ENCODE measurements around the gene ARL15.
"Not testable (repeated sequence)": the region's sequence is repeated elsewhere in the genome, so short reads cannot be mapped to it uniquely, and the experiment has no call there.

Gene ARL15

GRCh38 chr5:54310433-54311175 lies at the start of gene ARL15:
Gene ARL15, minus strand, starts transcription at chr5:54310573.
- peak; percentile 97 for DNase-seq

- DNase-seq = no peak
Observed at GRCh38 chr5:54360089-54360488, 49.7 kb upstream of the ARL15 start.

- DNase-seq = no peak
Observed at GRCh38 chr5:54357408-54358058, 47.2 kb upstream of the ARL15 start.

- not testable (repeated sequence) for DNase-seq
Observed at GRCh38 chr5:54353933-54354564, 43.7 kb upstream of the ARL15 start.

- not testable (repeated sequence) for DNase-seq
Observed at GRCh38 chr5:54352580-54352979, 42.2 kb upstream of the ARL15 start.

GRCh38 chr5:54347221-54347865 lies 37.0 kb upstream of the ARL15 start:
- DNase-seq = no peak

GRCh38 chr5:54344653-54345052 lies 34.3 kb upstream of the ARL15 start:
- no peak for DNase-seq

- DNase-seq = no peak
Observed at GRCh38 chr5:54341971-54342370, 31.6 kb upstream of the ARL15 start.

GRCh38 chr5:54337523-54337922 lies 27.1 kb upstream of the ARL15 start:
- no peak for DNase-seq

- no peak for DNase-seq
Observed at GRCh38 chr5:54332720-54333119, 22.3 kb upstream of the ARL15 start.

- DNase-seq = no peak
Observed at GRCh38 chr5:54329731-54330709, 19.6 kb upstream of the ARL15 start.

GRCh38 chr5:54326662-54327270 lies 16.4 kb upstream of the ARL15 start:
- no peak for DNase-seq

GRCh38 chr5:54325610-54326311 lies 15.4 kb upstream of the ARL15 start:
- DNase-seq = no peak

GRCh38 chr5:54325272-54325609 lies 14.9 kb upstream of the ARL15 start:
- no peak for DNase-seq

- no peak for DNase-seq
Observed at GRCh38 chr5:54324651-54325271, 14.4 kb upstream of the ARL15 start.

GRCh38 chr5:54323495-54323894 lies 13.1 kb upstream of the ARL15 start:
- DNase-seq = no peak

GRCh38 chr5:54320256-54320655 lies 9.9 kb upstream of the ARL15 start:
- DNase-seq = no peak

GRCh38 chr5:54317511-54318260 lies 7.3 kb upstream of the ARL15 start:
- DNase-seq = no peak

- no peak for DNase-seq
Observed at GRCh38 chr5:54315736-54316528, 5.6 kb upstream of the ARL15 start.
